ENCODE measurements around the gene GRAMD1A.

The GRAMD1A gene

DNA sequence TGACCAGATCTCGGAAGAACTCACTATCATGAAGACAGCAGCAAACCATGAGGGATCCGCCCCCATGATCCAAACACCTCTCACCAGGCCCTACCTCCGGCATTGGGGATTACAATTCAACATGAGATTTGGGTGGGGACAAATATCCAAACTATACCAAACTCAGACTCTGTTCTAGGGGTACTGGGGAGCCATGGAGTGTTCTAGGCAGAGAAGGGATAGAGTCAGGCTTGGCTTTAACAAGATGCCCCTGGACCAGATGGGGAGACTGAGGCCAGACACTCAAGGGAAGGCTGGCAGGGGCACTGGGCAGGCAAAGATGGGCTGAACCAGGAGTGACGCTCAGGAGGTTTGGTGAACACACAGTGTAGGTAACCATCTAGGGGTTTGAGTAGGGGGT is 18.3 kb downstream of the GRAMD1A start:
- TF ChIP-seq EZH2 (IDR thresholded peaks at IDR 0.05) (no peak), POLR2AphosphoS5 (IDR thresholded peaks at IDR 0.05; ENCODE audit: borderline replicate concordance, low read depth, low read length) (no peak), FOXP2 (optimal IDR thresholded peaks at IDR 0.05; ENCODE audit: control extremely low read depth, extremely low read length, insufficient read depth) (no peak)
- no peaks in the 10 kb centered on the region for H3K9me3 ChIP-seq (ENCODE audit: low read depth, low read length)
- DNase-seq (ENCODE audit: low read depth, low spot score): no peak
- H3K9ac ChIP-seq (ENCODE audit: insufficient read length): no peak overlapping the region
- H3K36me3 ChIP-seq (ENCODE audit: insufficient read depth, low read length): peaks cover 46% of the 10 kb centered on the region; the same call in 1 of the 2 replicates
- no peak overlapping the region for H3K27ac ChIP-seq
- H3K4me3 ChIP-seq: no peak overlapping the region

DNA sequence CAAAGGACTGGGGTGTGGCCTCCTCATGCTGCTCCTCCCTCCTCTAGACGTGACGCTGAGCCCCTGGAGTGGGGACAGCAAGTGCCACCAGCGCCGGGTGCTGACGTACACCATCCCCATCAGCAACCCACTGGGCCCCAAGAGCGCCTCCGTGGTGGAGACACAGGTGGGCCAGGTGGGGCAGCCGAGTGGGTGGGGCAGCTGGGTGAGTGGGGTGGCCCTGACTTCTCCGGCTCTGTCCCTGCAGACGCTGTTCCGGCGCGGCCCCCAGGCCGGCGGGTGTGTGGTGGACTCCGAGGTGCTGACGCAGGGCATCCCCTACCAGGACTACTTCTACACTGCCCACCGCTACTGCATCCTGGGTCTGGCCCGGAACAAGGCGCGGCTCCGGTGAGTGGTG is 19.0 kb downstream of the GRAMD1A start:
- no peak for DNase-seq (ENCODE audit: low read depth, low spot score)
- Histone ChIP-seq H3K36me3 (ENCODE audit: insufficient read depth, low read length) (peaks cover 52% of the 10 kb centered on the region; the same call in 1 of the 2 replicates), H3K9ac (ENCODE audit: insufficient read length) (no peak overlapping the region)

DNA sequence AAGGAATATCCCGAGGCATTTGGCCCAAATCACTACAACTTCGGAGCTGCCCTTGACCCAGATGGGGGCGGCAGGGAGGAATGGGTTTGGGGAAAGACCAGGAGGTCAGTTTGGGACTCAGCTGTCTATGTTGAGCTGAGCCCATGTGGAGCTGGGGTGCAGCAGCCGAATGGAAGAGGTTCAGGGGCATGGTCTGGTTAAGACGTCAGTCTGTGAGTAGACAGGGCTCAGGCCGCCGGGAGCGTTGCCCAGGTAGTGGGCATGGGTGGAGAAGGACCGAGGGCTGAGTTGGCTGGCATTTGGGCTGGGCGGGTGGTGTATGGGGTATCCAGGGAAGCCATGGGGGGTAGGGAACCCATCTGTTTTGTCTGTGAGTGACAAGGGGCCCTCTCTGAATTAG is 20.9 kb downstream of the GRAMD1A start:
- no peak overlapping the region for H3K27ac ChIP-seq
- no peak for DNase-seq (ENCODE audit: low read depth, low spot score)
- TF ChIP-seq EZH2 (IDR thresholded peaks at IDR 0.05) (no peak), POLR2AphosphoS5 (IDR thresholded peaks at IDR 0.05; ENCODE audit: borderline replicate concordance, low read depth, low read length) (no peak)
- no peak overlapping the region for H3K9ac ChIP-seq (ENCODE audit: insufficient read length)
- no peaks in the 10 kb centered on the region for H3K9me3 ChIP-seq (ENCODE audit: low read depth, low read length)
- H3K36me3 ChIP-seq (ENCODE audit: insufficient read depth, low read length): peaks cover 49% of the 10 kb centered on the region; the same call in 1 of the 2 replicates
- H3K4me3 ChIP-seq: no peak overlapping the region

More for the DNA sequence above, 19.0 kb downstream of the GRAMD1A start:
- H3K27ac ChIP-seq: no peak overlapping the region
- H3K9me3 ChIP-seq (ENCODE audit: low read depth, low read length): no peaks in the 10 kb centered on the region
- TF ChIP-seq EZH2 (IDR thresholded peaks at IDR 0.05) (no peak), POLR2AphosphoS5 (IDR thresholded peaks at IDR 0.05; ENCODE audit: borderline replicate concordance, low read depth, low read length) (no peak), FOXP2 (optimal IDR thresholded peaks at IDR 0.05; ENCODE audit: control extremely low read depth, extremely low read length, insufficient read depth) (no peak)
- H3K4me3 ChIP-seq: no peak overlapping the region

GRCh38 chr19:35021596-35021995 is 21.5 kb downstream of the GRAMD1A start:
- TF ChIP-seq FOXP2 (optimal IDR thresholded peaks at IDR 0.05; ENCODE audit: control extremely low read depth, extremely low read length, insufficient read depth) (no peak), EZH2 (IDR thresholded peaks at IDR 0.05) (no peak), POLR2AphosphoS5 (IDR thresholded peaks at IDR 0.05; ENCODE audit: borderline replicate concordance, low read depth, low read length) (no peak)
- Histone ChIP-seq H3K9me3 (ENCODE audit: low read depth, low read length) (no peaks in the 10 kb centered on the region), H3K27ac (no peak overlapping the region), H3K9ac (ENCODE audit: insufficient read length) (no peak overlapping the region), H3K36me3 (ENCODE audit: insufficient read depth, low read length) (peaks cover 48% of the 10 kb centered on the region; the same call in 1 of the 2 replicates), H3K4me3 (no peak overlapping the region)
- DNase-seq (ENCODE audit: low read depth, low spot score): no peak

DNA sequence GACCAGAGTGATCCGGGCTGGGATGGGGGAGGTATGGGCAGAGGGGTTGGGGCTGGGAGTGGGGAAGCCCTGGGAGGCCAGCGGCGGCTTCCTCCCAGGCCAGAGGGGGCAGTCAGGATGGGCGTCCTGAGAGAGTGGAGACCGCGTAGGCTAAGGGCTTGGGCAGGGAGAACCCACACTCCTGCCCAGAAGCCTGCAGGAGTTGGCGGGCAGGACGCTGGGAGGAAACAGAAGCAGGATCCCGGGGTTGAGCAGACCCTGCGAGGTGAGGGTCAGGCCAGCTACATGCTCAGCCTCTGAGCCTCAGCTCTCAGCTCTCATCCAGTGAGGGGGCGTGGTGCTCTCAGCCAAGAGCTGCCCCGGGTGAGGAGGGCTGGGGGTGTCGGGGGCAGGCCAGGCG is 22.3 kb downstream of the GRAMD1A start:
- H3K27ac ChIP-seq: no peak overlapping the region
- H3K9ac ChIP-seq (ENCODE audit: insufficient read length): no peak overlapping the region
- TF ChIP-seq FOXP2 (optimal IDR thresholded peaks at IDR 0.05; ENCODE audit: control extremely low read depth, extremely low read length, insufficient read depth): no peak
- TF ChIP-seq EZH2 (IDR thresholded peaks at IDR 0.05): no peak
- no peak for TF ChIP-seq POLR2AphosphoS5 (IDR thresholded peaks at IDR 0.05; ENCODE audit: borderline replicate concordance, low read depth, low read length)
- peaks cover 47% of the 10 kb centered on the region; the same call in 1 of the 2 replicates for H3K36me3 ChIP-seq (ENCODE audit: insufficient read depth, low read length)
- H3K9me3 ChIP-seq (ENCODE audit: low read depth, low read length): no peaks in the 10 kb centered on the region
- no peak overlapping the region for H3K4me3 ChIP-seq
- DNase-seq (ENCODE audit: low read depth, low spot score): no peak

DNA sequence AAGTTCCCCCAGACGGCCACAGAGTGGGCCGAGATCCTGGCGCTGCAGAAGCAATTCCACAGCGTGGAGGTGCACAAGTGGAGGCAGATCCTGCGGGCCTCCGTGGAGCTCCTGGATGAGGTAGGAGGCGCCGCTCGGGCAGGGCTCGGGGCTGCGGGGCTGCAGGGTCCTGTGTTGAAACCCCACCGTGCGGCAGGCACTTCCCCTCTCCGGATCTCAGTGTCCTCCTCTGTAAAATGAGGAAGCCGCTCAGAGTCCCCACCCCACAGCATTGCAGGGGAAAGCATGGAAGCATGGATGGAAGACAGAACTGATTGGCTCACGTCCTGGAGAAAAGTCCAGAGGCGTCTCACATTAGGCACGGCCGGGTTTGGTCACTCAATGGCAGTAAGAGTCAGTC is 23.3 kb downstream of the GRAMD1A start:
- Histone ChIP-seq H3K9ac (ENCODE audit: insufficient read length) (no peak overlapping the region), H3K4me3 (no peak overlapping the region), H3K9me3 (ENCODE audit: low read depth, low read length) (no peaks in the 10 kb centered on the region), H3K36me3 (ENCODE audit: insufficient read depth, low read length) (peaks cover 43% of the 10 kb centered on the region; the same call in 1 of the 2 replicates), H3K27ac (no peak overlapping the region)
- TF ChIP-seq POLR2AphosphoS5 (IDR thresholded peaks at IDR 0.05; ENCODE audit: borderline replicate concordance, low read depth, low read length): no peak
- TF ChIP-seq FOXP2 (optimal IDR thresholded peaks at IDR 0.05; ENCODE audit: control extremely low read depth, extremely low read length, insufficient read depth): no peak
- TF ChIP-seq EZH2 (IDR thresholded peaks at IDR 0.05): no peak
- no peak for DNase-seq (ENCODE audit: low read depth, low spot score)

DNA sequence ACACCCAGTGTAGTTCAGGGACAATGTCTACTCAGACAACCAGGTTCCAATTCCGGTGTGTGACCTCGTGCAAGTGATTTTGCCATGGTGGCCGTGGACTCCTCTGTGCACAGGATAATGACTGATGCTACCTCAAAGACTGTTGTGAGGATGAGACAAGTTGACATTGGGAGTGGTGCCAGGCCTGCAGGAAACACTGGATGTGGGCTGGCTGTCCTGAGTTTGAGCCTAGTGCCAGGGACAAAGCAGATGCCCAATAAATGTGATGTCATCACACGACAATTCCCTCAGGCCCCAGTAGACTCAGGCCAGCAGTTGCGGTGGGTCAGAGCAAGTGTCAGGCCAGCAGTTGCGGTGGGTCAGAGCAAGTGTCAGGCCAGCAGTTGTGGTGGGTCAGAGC is 24.0 kb downstream of the GRAMD1A start:
- Histone ChIP-seq H3K4me3 (no peak overlapping the region), H3K36me3 (ENCODE audit: insufficient read depth, low read length) (peaks cover 37% of the 10 kb centered on the region; the same call in 1 of the 2 replicates), H3K27ac (no peak overlapping the region), H3K9me3 (ENCODE audit: low read depth, low read length) (no peaks in the 10 kb centered on the region), H3K9ac (ENCODE audit: insufficient read length) (no peak overlapping the region)
- no peak for DNase-seq (ENCODE audit: low read depth, low spot score)
- no peak for TF ChIP-seq FOXP2 (optimal IDR thresholded peaks at IDR 0.05; ENCODE audit: control extremely low read depth, extremely low read length, insufficient read depth)
- no peak for TF ChIP-seq POLR2AphosphoS5 (IDR thresholded peaks at IDR 0.05; ENCODE audit: borderline replicate concordance, low read depth, low read length)
- no peak for TF ChIP-seq EZH2 (IDR thresholded peaks at IDR 0.05)

GRCh38 chr19:35025969-35026368 is 25.8 kb downstream of the GRAMD1A start:
- peaks cover 24% of the 10 kb centered on the region; the same call in 1 of the 2 replicates for H3K36me3 ChIP-seq (ENCODE audit: insufficient read depth, low read length)
- no peak overlapping the region for H3K4me3 ChIP-seq
- TF ChIP-seq EZH2 (IDR thresholded peaks at IDR 0.05): no peak
- TF ChIP-seq FOXP2 (optimal IDR thresholded peaks at IDR 0.05; ENCODE audit: control extremely low read depth, extremely low read length, insufficient read depth): no peak
- no peak for TF ChIP-seq POLR2AphosphoS5 (IDR thresholded peaks at IDR 0.05; ENCODE audit: borderline replicate concordance, low read depth, low read length)
- DNase-seq (ENCODE audit: low read depth, low spot score): no peak
- H3K27ac ChIP-seq: no peak overlapping the region
- H3K9ac ChIP-seq (ENCODE audit: insufficient read length): no peak overlapping the region
- H3K9me3 ChIP-seq (ENCODE audit: low read depth, low read length): no peaks in the 10 kb centered on the region

GRCh38 chr19:35026418-35026817 is 26.3 kb downstream of the GRAMD1A start:
- H3K36me3 ChIP-seq (ENCODE audit: insufficient read depth, low read length): peaks cover 22% of the 10 kb centered on the region; the same call in 1 of the 2 replicates
- H3K9me3 ChIP-seq (ENCODE audit: low read depth, low read length): no peaks in the 10 kb centered on the region
- H3K27ac ChIP-seq: no peak overlapping the region
- no peak overlapping the region for H3K9ac ChIP-seq (ENCODE audit: insufficient read length)
- TF ChIP-seq EZH2 (IDR thresholded peaks at IDR 0.05): no peak
- TF ChIP-seq POLR2AphosphoS5 (IDR thresholded peaks at IDR 0.05; ENCODE audit: borderline replicate concordance, low read depth, low read length): no peak
- H3K4me3 ChIP-seq: no peak overlapping the region
- no peak for DNase-seq (ENCODE audit: low read depth, low spot score)
